ENCODE measurements around the gene SHROOM4.
A peak's percentile ranks its signal among the peaks of the same experiment; 100 is the strongest.

DNA sequence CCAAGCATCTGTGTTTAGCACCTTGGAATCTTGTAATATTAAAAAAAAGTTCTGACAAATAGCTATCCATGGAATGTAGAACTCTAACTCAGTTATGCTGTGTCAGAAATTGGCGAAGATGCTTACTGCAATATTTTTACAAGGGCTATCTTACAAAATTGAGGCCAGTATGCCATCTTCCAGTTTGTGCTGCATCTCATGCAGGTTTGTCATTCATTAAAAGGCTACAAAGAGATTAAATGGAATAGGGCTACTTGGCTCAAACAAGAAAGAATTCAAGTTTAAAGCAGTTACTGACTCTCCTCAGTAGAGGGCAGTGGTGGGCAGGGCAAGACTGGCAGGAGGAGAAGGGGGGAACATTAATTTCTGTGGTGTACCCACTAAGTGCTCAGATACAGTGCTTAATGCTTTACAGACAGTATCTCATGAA lies 66.5 kb downstream of the SHROOM4 start:
- TF ChIP-seq, protein P1, sequence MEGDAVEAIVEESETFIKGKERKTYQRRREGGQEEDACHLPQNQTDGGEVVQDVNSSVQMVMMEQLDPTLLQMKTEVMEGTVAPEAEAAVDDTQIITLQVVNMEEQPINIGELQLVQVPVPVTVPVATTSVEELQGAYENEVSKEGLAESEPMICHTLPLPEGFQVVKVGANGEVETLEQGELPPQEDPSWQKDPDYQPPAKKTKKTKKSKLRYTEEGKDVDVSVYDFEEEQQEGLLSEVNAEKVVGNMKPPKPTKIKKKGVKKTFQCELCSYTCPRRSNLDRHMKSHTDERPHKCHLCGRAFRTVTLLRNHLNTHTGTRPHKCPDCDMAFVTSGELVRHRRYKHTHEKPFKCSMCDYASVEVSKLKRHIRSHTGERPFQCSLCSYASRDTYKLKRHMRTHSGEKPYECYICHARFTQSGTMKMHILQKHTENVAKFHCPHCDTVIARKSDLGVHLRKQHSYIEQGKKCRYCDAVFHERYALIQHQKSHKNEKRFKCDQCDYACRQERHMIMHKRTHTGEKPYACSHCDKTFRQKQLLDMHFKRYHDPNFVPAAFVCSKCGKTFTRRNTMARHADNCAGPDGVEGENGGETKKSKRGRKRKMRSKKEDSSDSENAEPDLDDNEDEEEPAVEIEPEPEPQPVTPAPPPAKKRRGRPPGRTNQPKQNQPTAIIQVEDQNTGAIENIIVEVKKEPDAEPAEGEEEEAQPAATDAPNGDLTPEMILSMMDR (IDR thresholded peaks at IDR 0.05), result peak in 5 of 6 experiments; percentile 6 to 73 (median 60)
- TF ChIP-seq POLR2A (IDR thresholded peaks at IDR 0.05), result no peak

Data from Peyer's patch (tissue), 4 donors.